Neural progenitor cell (in vitro differentiated cells): ENCODE data around the gene OPCML. TPM values are rescaled to one million over a fixed set of nuclear protein-coding genes. Genes with fewer than 3 reads are reported as not detected.

Experiments
- DNase-seq: peaks from one replicate; pipeline ENCODE4 v3.0.0-alpha.2; 2016; ENCODE audit warnings: low spot score
- H2AFZ ChIP-seq: fragments of 200-600 bp; sonication (generic); replicated peaks from 2 replicates; pipeline ENCODE4 v1.6.1; 2016; ENCODE audit warnings: antibody characterized with exemption
- H3F3A ChIP-seq: fragments of 200-600 bp; sonication (generic); 2 replicates; pipeline ENCODE4 v1.6.1; 2016; ENCODE audit warnings: antibody characterized with exemption, low read depth
- H3K27ac ChIP-seq: fragments of 200-600 bp; sonication (generic); 2 replicates; pipeline ENCODE4 v1.5.1; 2016; ENCODE audit warnings: mild to moderate bottlenecking
- H3K27me3 ChIP-seq: fragments of 200-600 bp; sonication (generic); 2 replicates; pipeline ENCODE4 v1.6.1; 2016; ENCODE audit warnings: mild to moderate bottlenecking, moderate library complexity
- H3K36me3 ChIP-seq: fragments of 200-600 bp; sonication (generic); 2 replicates; pipeline ENCODE4 v1.5.1; 2016
- H3K4me1 ChIP-seq: fragments of 200-600 bp; sonication (generic); 2 replicates; pipeline ENCODE4 v1.6.1; 2016; ENCODE audit warnings: mixed run types
- H3K4me2 ChIP-seq: fragments of 200-600 bp; sonication (generic); 2 replicates; pipeline ENCODE4 v1.6.1; 2016
- H3K4me3 ChIP-seq: fragments of 200-600 bp; sonication (generic); 2 replicates; pipeline ENCODE4 v1.5.1; 2016
- H3K79me2 ChIP-seq: fragments of 200-600 bp; sonication (generic); 2 replicates; pipeline ENCODE4 v1.6.1; 2016; ENCODE audit warnings: low read depth
- H3K9ac ChIP-seq: fragments of 200-600 bp; sonication (generic); 2 replicates; pipeline ENCODE4 v1.6.1; 2016
- H3K9me3 ChIP-seq: fragments of 200-600 bp; sonication (generic); 2 replicates; pipeline ENCODE4 v1.5.1; 2016; ENCODE audit warnings: low read depth
- H4K20me1 ChIP-seq: fragments of 200-600 bp; sonication (generic); 2 replicates; pipeline ENCODE4 v1.6.1; 2016; ENCODE audit warnings: low read depth
- H3K27ac Mint-ChIP-seq: 3 replicates; pipeline ENCODE4 v1.8.0; 2021; ENCODE audit warnings: mixed read lengths
- H3K27me3 Mint-ChIP-seq: 2 replicates; pipeline ENCODE4 v1.8.0; 2022; ENCODE audit warnings: low read depth, mild to moderate bottlenecking, inconsistent platforms, moderate library complexity, mixed read lengths; ENCODE audit not compliant: insufficient read depth
- H3K36me3 Mint-ChIP-seq: 3 replicates; pipeline ENCODE4 v1.8.0; 2021; ENCODE audit warnings: mixed read lengths
- H3K4me1 Mint-ChIP-seq: 3 replicates; pipeline ENCODE4 v1.8.0; 2021; ENCODE audit warnings: mixed read lengths
- H3K4me3 Mint-ChIP-seq: 3 replicates; pipeline ENCODE4 v1.8.0; 2021; ENCODE audit warnings: mild to moderate bottlenecking, moderate library complexity, mixed read lengths
- H3K9me3 Mint-ChIP-seq: 3 replicates; pipeline ENCODE4 v1.8.0; 2020; ENCODE audit warnings: mixed read lengths
- EZH2 ChIP-seq: fragments of 200-600 bp; sonication (generic); IDR thresholded peaks from 2 replicates; pipeline ENCODE4 v1.6.1; 2017; ENCODE audit warnings: antibody characterized with exemption, mild to moderate bottlenecking, moderate library complexity
- EZH2phosphoT487 ChIP-seq: fragments of 200-600 bp; sonication (generic); IDR thresholded peaks from 2 replicates; pipeline ENCODE4 v1.6.1; 2017; ENCODE audit warnings: antibody characterized with exemption
- total RNA-seq: library from RNA; depleted of rRNA; stranded (reverse); fragments of >200 nt; gene quantifications from 2 replicates; pipeline ENCODE4 v1.2.3, GENCODE V29; 2015; ENCODE audit warnings: low replicate concordance
- TF ChIP-seq, protein P1 (sequence below): fragments of 200-600 bp; sonication (generic); IDR thresholded peaks from 2 replicates; pipeline ENCODE4 v1.5.1; 2017; ENCODE audit warnings: antibody characterized with exemption, mild to moderate bottlenecking

Gene OPCML
- total RNA-seq, 1 donor from 2014 or later: 0.02 TPM

DNA sequence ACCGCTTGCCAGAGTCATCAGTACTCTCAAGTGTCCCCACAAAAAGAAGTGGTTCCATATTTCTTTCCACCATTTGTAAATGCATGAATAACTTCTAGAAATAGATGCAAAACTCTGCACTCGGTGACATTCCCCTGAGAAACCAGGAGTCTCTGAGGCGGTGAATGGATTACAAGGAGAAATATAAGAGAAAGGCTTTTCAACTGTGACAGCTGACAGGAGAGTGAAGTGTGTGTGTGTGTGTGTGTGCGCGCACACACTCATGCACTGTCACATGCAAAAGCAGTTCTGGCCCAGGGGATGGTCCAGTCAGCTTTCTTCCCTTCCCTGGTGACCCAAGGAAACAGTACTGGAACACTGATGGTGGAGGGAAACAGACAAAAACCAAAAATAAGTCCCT is 710.0 kb downstream of the OPCML start:
- Mint-ChIP-seq H3K9me3 (no peaks in the 10 kb centered on the region), H3K4me1 (peaks cover 26% of the 10 kb centered on the region), H3K4me3 (no peak overlapping the region), H3K36me3 (no peaks in the 10 kb centered on the region), H3K27me3 (no peaks in the 10 kb centered on the region), H3K27ac (no peak overlapping the region)
- no peak for DNase-seq
- Histone ChIP-seq H3K27ac (no peak overlapping the region), H3K9me3 (no peaks in the 10 kb centered on the region), H3K4me1 (peaks cover 6% of the 10 kb centered on the region), H3K9ac (no peak overlapping the region), H3K36me3 (no peaks in the 10 kb centered on the region), H3F3A (no peaks in the 10 kb centered on the region), H3K4me3 (no peak overlapping the region), H3K27me3 (no peaks in the 10 kb centered on the region), H3K79me2 (no peaks in the 10 kb centered on the region), H3K4me2 (no peak overlapping the region), H4K20me1 (no peaks in the 10 kb centered on the region), H2AFZ (no peak overlapping the region)
- TF ChIP-seq EZH2 (no peak), EZH2phosphoT487 (no peak)
- TF ChIP-seq, protein P1, sequence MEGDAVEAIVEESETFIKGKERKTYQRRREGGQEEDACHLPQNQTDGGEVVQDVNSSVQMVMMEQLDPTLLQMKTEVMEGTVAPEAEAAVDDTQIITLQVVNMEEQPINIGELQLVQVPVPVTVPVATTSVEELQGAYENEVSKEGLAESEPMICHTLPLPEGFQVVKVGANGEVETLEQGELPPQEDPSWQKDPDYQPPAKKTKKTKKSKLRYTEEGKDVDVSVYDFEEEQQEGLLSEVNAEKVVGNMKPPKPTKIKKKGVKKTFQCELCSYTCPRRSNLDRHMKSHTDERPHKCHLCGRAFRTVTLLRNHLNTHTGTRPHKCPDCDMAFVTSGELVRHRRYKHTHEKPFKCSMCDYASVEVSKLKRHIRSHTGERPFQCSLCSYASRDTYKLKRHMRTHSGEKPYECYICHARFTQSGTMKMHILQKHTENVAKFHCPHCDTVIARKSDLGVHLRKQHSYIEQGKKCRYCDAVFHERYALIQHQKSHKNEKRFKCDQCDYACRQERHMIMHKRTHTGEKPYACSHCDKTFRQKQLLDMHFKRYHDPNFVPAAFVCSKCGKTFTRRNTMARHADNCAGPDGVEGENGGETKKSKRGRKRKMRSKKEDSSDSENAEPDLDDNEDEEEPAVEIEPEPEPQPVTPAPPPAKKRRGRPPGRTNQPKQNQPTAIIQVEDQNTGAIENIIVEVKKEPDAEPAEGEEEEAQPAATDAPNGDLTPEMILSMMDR: no peak

DNA sequence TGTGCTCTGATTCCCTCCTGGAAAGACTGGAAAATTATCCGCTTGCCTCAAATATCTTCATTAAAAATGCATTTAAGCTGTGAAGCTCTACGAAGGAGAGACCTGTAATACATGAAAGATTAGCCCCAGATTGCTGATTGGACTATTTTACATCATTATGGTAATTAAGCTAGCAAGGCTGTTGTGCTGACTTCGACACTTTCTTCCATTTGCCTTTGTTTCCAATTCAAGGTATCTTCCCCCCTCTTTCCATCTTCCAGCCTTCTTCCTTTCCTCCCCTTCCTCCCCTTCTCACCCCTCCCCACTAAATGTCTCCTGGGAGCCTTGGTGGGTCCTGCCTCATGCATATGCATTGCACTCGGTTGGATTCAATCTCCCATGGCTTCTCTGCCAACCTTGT is 710.8 kb downstream of the OPCML start:
- Histone ChIP-seq H3F3A (no peaks in the 10 kb centered on the region), H3K4me1 (peaks cover 6% of the 10 kb centered on the region), H3K27ac (no peak overlapping the region), H3K79me2 (no peaks in the 10 kb centered on the region), H4K20me1 (no peaks in the 10 kb centered on the region), H3K9ac (no peak overlapping the region), H3K36me3 (no peaks in the 10 kb centered on the region), H3K9me3 (no peaks in the 10 kb centered on the region), H3K27me3 (no peaks in the 10 kb centered on the region), H3K4me3 (no peak overlapping the region), H3K4me2 (no peak overlapping the region), H2AFZ (no peak overlapping the region)
- TF ChIP-seq EZH2phosphoT487: no peak
- no peak for TF ChIP-seq EZH2
- Mint-ChIP-seq H3K4me3 (no peak overlapping the region), H3K27me3 (no peaks in the 10 kb centered on the region), H3K27ac (no peak overlapping the region), H3K9me3 (no peaks in the 10 kb centered on the region), H3K4me1 (peaks cover 26% of the 10 kb centered on the region), H3K36me3 (no peaks in the 10 kb centered on the region)
- no peak for DNase-seq

DNA sequence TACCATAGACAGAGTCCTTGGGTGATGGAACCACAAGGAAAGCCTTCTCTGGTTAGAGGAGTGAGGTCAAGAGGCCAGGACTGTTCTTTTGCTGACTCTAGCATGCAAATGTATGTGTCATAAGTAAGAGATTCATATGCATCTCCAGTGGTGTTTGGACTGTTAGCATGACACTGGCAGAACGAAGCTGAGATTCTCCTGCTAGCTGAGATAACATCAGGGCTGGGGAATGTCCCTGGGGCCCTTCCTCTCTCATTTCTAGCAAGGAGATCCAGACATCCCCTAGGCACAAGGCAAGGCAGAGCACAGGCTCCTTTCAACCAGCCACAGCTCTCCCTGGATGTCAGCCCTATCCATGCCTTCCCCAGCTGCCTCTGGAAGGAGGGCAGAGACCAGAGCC is 711.3 kb downstream of the OPCML start:
- no peak for DNase-seq
- TF ChIP-seq EZH2phosphoT487: no peak
- TF ChIP-seq, protein P1: no peak
- no peak for TF ChIP-seq EZH2
- no peak overlapping the region for H3K9ac ChIP-seq
- no peak overlapping the region for H3K27ac Mint-ChIP-seq
- no peaks in the 10 kb centered on the region for H3F3A ChIP-seq
- no peaks in the 10 kb centered on the region for H3K27me3 ChIP-seq
- H3K4me1 Mint-ChIP-seq: peaks cover 26% of the 10 kb centered on the region
- no peaks in the 10 kb centered on the region for H3K79me2 ChIP-seq
- H3K4me1 ChIP-seq: peaks cover 6% of the 10 kb centered on the region
- H3K36me3 ChIP-seq: no peaks in the 10 kb centered on the region
- H3K36me3 Mint-ChIP-seq: no peaks in the 10 kb centered on the region
- H4K20me1 ChIP-seq: no peaks in the 10 kb centered on the region
- no peak overlapping the region for H3K27ac ChIP-seq
- H3K4me2 ChIP-seq: no peak overlapping the region
- no peak overlapping the region for H3K4me3 ChIP-seq
- H3K9me3 ChIP-seq: no peaks in the 10 kb centered on the region
- H2AFZ ChIP-seq: no peak overlapping the region
- H3K27me3 Mint-ChIP-seq: no peaks in the 10 kb centered on the region
- H3K4me3 Mint-ChIP-seq: no peak overlapping the region
- H3K9me3 Mint-ChIP-seq: no peaks in the 10 kb centered on the region

DNA sequence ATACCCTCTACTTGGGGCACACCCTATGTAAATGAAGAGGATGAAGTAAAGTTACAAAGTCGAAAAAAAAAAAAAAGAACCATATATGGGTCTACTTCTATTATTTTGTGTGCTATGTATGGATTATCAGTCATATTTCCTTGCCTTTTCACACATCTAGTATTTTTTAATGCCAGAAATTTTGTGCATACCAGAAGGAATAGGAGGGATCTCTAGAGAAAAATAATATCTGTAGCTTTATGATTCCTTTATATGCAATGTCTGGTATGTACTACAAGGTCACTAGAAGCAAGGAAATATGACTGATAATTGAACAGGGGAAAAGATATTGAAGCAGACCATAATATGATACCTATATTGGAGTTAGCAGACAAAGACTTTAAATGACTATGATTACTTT is 713.4 kb downstream of the OPCML start:
- Mint-ChIP-seq H3K4me3 (no peak overlapping the region), H3K4me1 (peaks cover 36% of the 10 kb centered on the region), H3K27ac (no peak overlapping the region), H3K27me3 (no peaks in the 10 kb centered on the region), H3K9me3 (no peaks in the 10 kb centered on the region), H3K36me3 (no peaks in the 10 kb centered on the region)
- H2AFZ ChIP-seq: no peak overlapping the region
- H4K20me1 ChIP-seq: no peaks in the 10 kb centered on the region
- no peaks in the 10 kb centered on the region for H3K36me3 ChIP-seq
- DNase-seq: no peak
- H3F3A ChIP-seq: no peaks in the 10 kb centered on the region
- no peak overlapping the region for H3K9ac ChIP-seq
- no peak overlapping the region for H3K27ac ChIP-seq
- no peak overlapping the region for H3K4me3 ChIP-seq
- TF ChIP-seq, protein P1: no peak
- TF ChIP-seq EZH2: no peak
- TF ChIP-seq EZH2phosphoT487: no peak
- no peak overlapping the region for H3K4me2 ChIP-seq
- H3K27me3 ChIP-seq: no peaks in the 10 kb centered on the region
- H3K79me2 ChIP-seq: no peaks in the 10 kb centered on the region
- no peaks in the 10 kb centered on the region for H3K9me3 ChIP-seq
- peaks cover 12% of the 10 kb centered on the region for H3K4me1 ChIP-seq
